Non-pigmented ciliary epithelial cell (primary cell): Measurements from ENCODE around the gene BCAP29.
"Not testable (repeated sequence)": the region's sequence is repeated elsewhere in the genome, so short reads cannot be mapped to it uniquely, and the experiment has no call there.

Experiments
- DNase-seq: peaks from one replicate; pipeline ENCODE4 v3.0.0-alpha.2; 2010; ENCODE audit warnings: low read depth

The BCAP29 gene

GRCh38 chr7:107579885-107580715 is at the start of gene BCAP29:
BCAP29 (plus strand) TSS chr7:107580246; CDS start chr7:107580773, 527 bp downstream.
- no peak for DNase-seq

- no peak for DNase-seq
These were observed 49.3 kb upstream of the BCAP29 start for GRCh38 chr7:107530751-107531150.

- no peak for DNase-seq
These were observed 45.9 kb upstream of the BCAP29 start for GRCh38 chr7:107534139-107534538.

GRCh38 chr7:107537228-107537627 is 42.8 kb upstream of the BCAP29 start:
- DNase-seq, result not testable (repeated sequence)

- no peak for DNase-seq
These were observed 42.0 kb upstream of the BCAP29 start for GRCh38 chr7:107538001-107538400.

- DNase-seq, result no peak
These were observed 36.6 kb upstream of the BCAP29 start for GRCh38 chr7:107543338-107543993.

- DNase-seq, result no peak
These were observed 35.0 kb upstream of the BCAP29 start for GRCh38 chr7:107544848-107545591.

- DNase-seq, result no peak
These were observed 28.1 kb upstream of the BCAP29 start for GRCh38 chr7:107551936-107552335.

GRCh38 chr7:107555893-107556292 is 24.2 kb upstream of the BCAP29 start:
- no peak for DNase-seq

- DNase-seq, result no peak
These were observed 20.2 kb upstream of the BCAP29 start for GRCh38 chr7:107559864-107560263.

GRCh38 chr7:107560898-107561516 is 19.0 kb upstream of the BCAP29 start:
- DNase-seq, result no peak

- DNase-seq, result no peak
These were observed 16.8 kb upstream of the BCAP29 start for GRCh38 chr7:107563081-107563774.

- DNase-seq, result no peak
These were observed 16.1 kb upstream of the BCAP29 start, which contains the start of the genes COG5 and DUS4L for GRCh38 chr7:107563775-107564552. COG5 (minus strand) TSS chr7:107563920; CDS start chr7:107563896, 24 bp downstream. DUS4L (plus strand) TSS chr7:107563971; CDS start chr7:107567071, 3,100 bp downstream.

- DNase-seq, result peak; percentile 82
These were observed 15.3 kb upstream of the BCAP29 start for GRCh38 chr7:107564553-107565298.

- DNase-seq, result no peak
These were observed 9.7 kb upstream of the BCAP29 start for GRCh38 chr7:107570298-107570697.

- DNase-seq, result no peak
These were observed 6.5 kb upstream of the BCAP29 start for GRCh38 chr7:107573537-107573936.

- DNase-seq, result no peak
These were observed 527 bp upstream of the BCAP29 start for GRCh38 chr7:107579554-107579884.

- DNase-seq, result no peak
These were observed 804 bp downstream of the BCAP29 start for GRCh38 chr7:107580716-107581383.

- no peak for DNase-seq
These were observed 1.5 kb downstream of the BCAP29 start for GRCh38 chr7:107581387-107582013.
